ENCODE data around the gene KCNK3. TPM values are rescaled to one million over a fixed set of nuclear protein-coding genes. Genes with fewer than 3 reads are reported as not detected.
A peak's percentile ranks its signal among the peaks of the same experiment; 100 is the strongest.
"Not testable (repeated sequence)": the region's sequence is repeated elsewhere in the genome, so short reads cannot be mapped to it uniquely, and the experiment has no call there.

Gene KCNK3
- total RNA-seq, 4 donors from 2014 or later = 4.8 to 8.3 (median 5.6) TPM

GRCh38 chr2:26743852-26744251, 51.3 kb downstream of the KCNK3 start:
- 89 to 92% methylated on average over 3 of the region's 3 CpGs for WGBS, 2 donors
- no peaks in the 10 kb centered on the region for H3K9me3 ChIP-seq
- DNase-seq = no peak
- no peaks in the 10 kb centered on the region for H3K27me3 ChIP-seq
- intact Hi-C loops (cut with DNase I) = no loop called here
- H3K4me1 ChIP-seq = peaks cover 0 to 3% of the 10 kb centered on the region in 2 donors
- no peaks in the 10 kb centered on the region for H3K36me3 ChIP-seq
- TF ChIP-seq POLR2A (IDR thresholded peaks at IDR 0.05) = no peak
- TF ChIP-seq CTCF (IDR thresholded peaks at IDR 0.05) = no peak
- H3K4me3 ChIP-seq (replicated peaks in 1 of 3) = no peak overlapping the region
- no peak overlapping the region for H3K27ac ChIP-seq

- H3K4me3 ChIP-seq (replicated peaks in 1 of 3) = no peak overlapping the region
- no peak for DNase-seq
- no peaks in the 10 kb centered on the region for H3K36me3 ChIP-seq
- 83 to 84% methylated on average over 3 of the region's 3 CpGs for WGBS, 2 donors
- H3K27ac ChIP-seq = no peak overlapping the region
- H3K27me3 ChIP-seq = no peaks in the 10 kb centered on the region
- intact Hi-C loops (cut with DNase I) = no loop called here
- peaks cover 0 to 4% of the 10 kb centered on the region in 2 donors for H3K4me1 ChIP-seq
- TF ChIP-seq CTCF (IDR thresholded peaks at IDR 0.05) (no peak), POLR2A (IDR thresholded peaks at IDR 0.05) (no peak)
- H3K9me3 ChIP-seq = no peaks in the 10 kb centered on the region
These were observed 52.4 kb downstream of the KCNK3 start for GRCh38 chr2:26744953-26745352.

- Histone ChIP-seq H3K4me1 (peaks cover 0 to 6% of the 10 kb centered on the region in 2 donors), H3K27me3 (no peaks in the 10 kb centered on the region), H3K9me3 (no peaks in the 10 kb centered on the region), H3K27ac (no peak overlapping the region), H3K36me3 (no peaks in the 10 kb centered on the region), H3K4me3 (replicated peaks in 1 of 3) (no peak overlapping the region)
- TF ChIP-seq CTCF (IDR thresholded peaks at IDR 0.05) (peak; percentile 68 to 94 (median 91)), POLR2A (IDR thresholded peaks at IDR 0.05) (no peak)
- DNase-seq = peak; percentile 87 to 92
- intact Hi-C loops (cut with DNase I) = loop anchor here (2.0 kb wide), 1 partner anchor 141 kb away; no protein-coding TSS in a partner anchor
- WGBS, 2 donors = 26 to 27% methylated on average over 9 of the region's 9 CpGs
These were observed 53.2 kb downstream of the KCNK3 start for GRCh38 chr2:26745609-26746327.

GRCh38 chr2:26746934-26747333, 54.4 kb downstream of the KCNK3 start:
- H3K27ac ChIP-seq = no peak overlapping the region
- intact Hi-C loops (cut with DNase I) = loop anchor here (2.0 kb wide), 1 partner anchor 142 kb away; no protein-coding TSS in a partner anchor
- no peak for DNase-seq
- WGBS, 2 donors = 70 to 83% methylated on average over 3 of the region's 3 CpGs
- H3K9me3 ChIP-seq = no peaks in the 10 kb centered on the region
- H3K36me3 ChIP-seq = no peaks in the 10 kb centered on the region
- H3K4me1 ChIP-seq = peaks cover 0 to 2% of the 10 kb centered on the region in 2 donors
- H3K4me3 ChIP-seq (replicated peaks in 1 of 3) = no peak overlapping the region
- no peaks in the 10 kb centered on the region for H3K27me3 ChIP-seq
- TF ChIP-seq CTCF (IDR thresholded peaks at IDR 0.05) = no peak
- no peak for TF ChIP-seq POLR2A (IDR thresholded peaks at IDR 0.05)

- intact Hi-C loops (cut with DNase I) = not testable (repeated sequence)
These were observed 57.4 kb downstream of the KCNK3 start for GRCh38 chr2:26749787-26750420.

GRCh38 chr2:26750467-26750866, 57.9 kb downstream of the KCNK3 start:
- H3K9me3 ChIP-seq; H3K36me3 ChIP-seq; H3K27me3 ChIP-seq; H3K4me3 ChIP-seq (replicated peaks in 1 of 3); intact Hi-C loops (cut with DNase I); DNase-seq; H3K27ac ChIP-seq: not testable (repeated sequence)
- peaks cover 12 to 25% of the 10 kb centered on the region in 2 donors for H3K4me1 ChIP-seq
- 90 to 94% methylated on average over 11 of the region's 11 CpGs for WGBS, 2 donors

More at GRCh38 chr2:26749787-26750420, 57.4 kb downstream of the KCNK3 start:
- 63 to 69% methylated on average over 8 of the region's 8 CpGs for WGBS, 2 donors
- H3K4me3 ChIP-seq (replicated peaks in 1 of 3); H3K27me3 ChIP-seq; DNase-seq; H3K27ac ChIP-seq; H3K36me3 ChIP-seq; H3K9me3 ChIP-seq: not testable (repeated sequence)
- peaks cover 11 to 20% of the 10 kb centered on the region in 2 donors for H3K4me1 ChIP-seq

Data from thyroid gland (tissue), 4 donors.